ENCODE data around the gene TPO. TPM values are rescaled to one million over a fixed set of nuclear protein-coding genes. Genes with fewer than 3 reads are reported as not detected.
"Not testable (repeated sequence)": the region's sequence is repeated elsewhere in the genome, so short reads cannot be mapped to it uniquely, and the experiment has no call there.

TPO gene
- total RNA-seq, 1 donor from 2014 or later = not detected

- no peak for DNase-seq (ENCODE audit: low read depth in 2 of 2)
Measured at GRCh38 chr2:1405124-1405523, 8.1 kb upstream of the TPO start.

DNA sequence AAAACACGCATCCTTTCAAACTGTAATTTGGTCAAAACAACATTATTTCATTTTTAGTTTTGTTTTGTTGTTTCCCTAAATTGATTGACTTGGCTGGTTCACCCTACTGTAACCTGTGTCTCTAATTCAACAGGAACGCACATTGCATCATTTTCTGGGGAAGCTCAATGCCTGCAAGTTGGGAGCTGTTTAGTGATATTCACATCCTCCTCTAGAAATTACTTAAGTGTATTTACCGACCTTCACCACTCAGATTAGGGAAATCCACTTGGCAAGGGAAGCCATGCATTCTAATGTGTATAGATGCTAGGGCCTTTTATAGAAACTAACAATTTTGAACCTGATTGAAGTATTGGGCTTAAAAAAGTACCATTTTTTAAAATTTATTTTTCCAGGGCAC lies 7.3 kb upstream of the TPO start:
- no peak for DNase-seq (ENCODE audit: low read depth in 2 of 2)

- DNase-seq (ENCODE audit: low read depth in 2 of 2) = no peak
Measured at GRCh38 chr2:1406434-1406833, 6.8 kb upstream of the TPO start.

DNA sequence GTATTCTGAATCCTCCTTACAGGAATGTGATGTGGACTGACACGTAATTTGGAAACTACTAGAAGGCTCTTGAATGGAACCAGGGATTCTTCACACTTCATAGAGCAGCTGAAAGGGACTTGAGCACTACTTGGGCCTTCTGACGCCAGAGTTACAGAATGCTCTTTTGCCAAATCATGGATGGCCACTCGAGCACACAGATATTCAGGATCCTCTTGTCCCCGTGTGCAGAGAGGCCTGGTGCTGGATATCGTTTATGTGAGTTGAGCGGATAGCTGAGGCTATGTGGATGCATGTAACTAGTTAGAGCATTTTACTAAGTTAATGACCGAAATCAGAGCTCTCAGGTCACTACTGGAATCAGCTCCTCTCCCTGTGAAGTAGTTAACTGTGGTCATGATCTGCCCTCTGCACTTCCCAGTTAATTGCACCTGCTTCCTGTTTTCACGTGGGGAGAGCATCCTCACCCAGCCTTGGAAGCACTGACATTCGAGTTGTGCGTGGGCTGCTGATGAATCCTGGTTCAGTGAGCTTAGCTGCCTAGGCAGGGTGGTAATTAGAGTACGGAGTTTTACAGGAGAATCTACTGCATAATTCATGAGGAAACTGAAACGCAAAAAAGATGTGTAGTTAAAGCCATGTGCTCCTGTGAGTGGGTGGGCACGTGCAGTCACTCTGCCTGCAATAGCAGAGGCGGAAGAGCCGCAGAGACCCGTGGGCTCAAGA lies 5.2 kb upstream of the TPO start:
- DNase-seq (ENCODE audit: low read depth in 2 of 2) = no peak

DNA sequence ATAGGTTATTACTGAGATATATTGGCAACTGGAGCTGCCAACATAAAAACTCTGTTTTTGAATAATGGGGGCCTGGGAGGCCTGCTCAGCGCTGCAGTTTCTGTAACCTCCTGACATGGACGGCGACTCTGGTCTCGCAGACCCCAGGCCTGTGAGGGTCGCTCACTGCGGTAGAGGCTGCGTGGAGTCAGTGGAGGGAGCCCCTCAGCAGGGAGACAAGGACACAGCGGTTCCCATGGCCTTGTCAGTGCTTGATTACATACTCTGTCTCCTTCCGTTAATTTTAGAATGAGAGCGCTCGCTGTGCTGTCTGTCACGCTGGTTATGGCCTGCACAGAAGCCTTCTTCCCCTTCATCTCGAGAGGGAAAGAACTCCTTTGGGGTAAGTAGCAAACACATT lies 858 bp downstream of the TPO start:
- no peak for DNase-seq (ENCODE audit: low read depth in 2 of 2)

- not testable (repeated sequence) for DNase-seq (ENCODE audit: low read depth in 2 of 2)
Measured at GRCh38 chr2:1414901-1415300, 1.6 kb downstream of the TPO start.

- DNase-seq (ENCODE audit: low read depth in 2 of 2) = no peak
Measured at GRCh38 chr2:1415501-1415900, 2.2 kb downstream of the TPO start.

- no peak for DNase-seq (ENCODE audit: low read depth in 2 of 2)
Measured at GRCh38 chr2:1418566-1418965, 5.3 kb downstream of the TPO start.

DNA sequence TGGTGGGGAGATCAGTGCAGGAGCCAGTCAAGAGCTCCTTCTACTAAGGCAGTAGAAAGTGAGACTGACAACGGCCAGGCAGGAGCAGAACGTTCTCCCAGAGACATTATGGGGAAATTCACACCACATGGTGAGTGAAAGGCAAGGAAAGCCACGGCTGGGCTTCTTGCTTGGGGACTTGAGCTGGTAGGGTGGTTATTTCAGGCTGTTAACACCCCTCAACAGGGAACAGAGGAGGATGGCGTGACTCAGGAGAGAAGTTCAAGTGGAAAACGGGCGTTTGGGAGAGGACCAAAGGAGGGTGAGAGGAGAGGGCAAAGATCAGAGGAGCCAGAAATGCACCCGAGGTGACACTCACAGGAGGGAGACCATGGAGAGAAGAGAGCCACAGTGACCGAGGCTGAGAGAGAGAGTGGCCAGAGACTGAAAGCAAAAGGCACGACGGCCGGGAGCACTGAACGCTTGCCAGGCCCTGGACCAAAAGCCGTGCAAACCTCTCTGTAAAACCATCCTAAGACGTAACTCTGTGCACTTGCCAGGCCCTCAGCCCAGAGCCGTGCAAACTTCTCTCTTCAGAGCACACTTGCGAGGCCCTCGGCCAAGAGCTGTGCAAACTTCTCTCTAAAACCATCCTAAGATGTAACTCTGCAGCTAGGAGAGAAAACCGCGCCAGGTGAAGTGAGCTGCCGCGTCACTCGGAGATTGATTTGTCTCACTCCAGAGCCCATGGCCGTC lies 7.7 kb downstream of the TPO start:
- no peak for DNase-seq (ENCODE audit: low read depth in 2 of 2)

GRCh38 chr2:1421731-1422130 lies 8.5 kb downstream of the TPO start:
- DNase-seq (ENCODE audit: low read depth in 2 of 2) = no peak

DNA sequence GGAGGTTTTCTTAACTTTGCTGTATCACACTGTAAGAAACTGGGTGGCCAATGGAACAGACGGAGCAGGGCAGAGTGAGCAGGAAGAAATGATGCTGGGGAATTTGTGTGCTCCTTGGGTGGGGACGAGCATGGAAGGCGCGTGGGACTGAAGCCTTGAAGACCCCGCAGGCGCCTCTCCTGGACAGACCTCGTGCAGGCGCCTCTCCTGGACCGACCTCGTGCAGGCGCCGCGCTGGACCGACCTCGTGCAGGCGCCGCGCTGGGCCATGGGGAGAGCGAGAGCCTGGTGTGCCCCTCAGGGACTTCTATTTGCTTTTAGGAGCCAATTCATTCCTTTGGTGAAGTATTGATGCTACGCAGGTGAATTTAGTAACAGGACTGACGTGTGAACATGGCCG lies 8.9 kb downstream of the TPO start:
- no peak for DNase-seq (ENCODE audit: low read depth in 2 of 2)

GRCh38 chr2:1422716-1423285 lies 9.5 kb downstream of the TPO start:
- no peak for DNase-seq (ENCODE audit: low read depth in 2 of 2)

GRCh38 chr2:1427086-1427485 lies 13.8 kb downstream of the TPO start:
- DNase-seq (ENCODE audit: low read depth in 2 of 2) = no peak

DNA sequence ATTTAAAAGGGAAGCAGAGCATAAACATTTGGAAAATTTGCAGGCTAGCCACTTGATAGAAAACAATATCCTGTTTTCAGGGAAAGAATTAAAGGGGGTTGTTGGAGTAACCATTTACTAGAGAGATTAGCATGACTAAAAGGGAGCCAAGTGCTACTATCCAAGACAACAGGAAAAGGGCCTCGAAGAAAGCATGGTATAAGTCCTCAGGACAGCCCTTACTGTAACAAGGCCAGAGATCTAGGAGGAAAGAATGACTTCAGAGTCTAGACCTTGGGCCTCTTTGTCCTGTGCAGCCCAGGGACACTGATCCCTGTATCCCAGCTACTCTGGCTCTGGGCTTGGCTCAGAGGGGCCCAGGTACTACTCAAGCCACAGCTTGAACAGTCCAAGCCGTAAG lies 16.6 kb downstream of the TPO start:
- DNase-seq (ENCODE audit: low read depth in 2 of 2) = no peak

- no peak for DNase-seq (ENCODE audit: low read depth in 2 of 2)
Measured at GRCh38 chr2:1430491-1430890, 17.2 kb downstream of the TPO start.

DNA sequence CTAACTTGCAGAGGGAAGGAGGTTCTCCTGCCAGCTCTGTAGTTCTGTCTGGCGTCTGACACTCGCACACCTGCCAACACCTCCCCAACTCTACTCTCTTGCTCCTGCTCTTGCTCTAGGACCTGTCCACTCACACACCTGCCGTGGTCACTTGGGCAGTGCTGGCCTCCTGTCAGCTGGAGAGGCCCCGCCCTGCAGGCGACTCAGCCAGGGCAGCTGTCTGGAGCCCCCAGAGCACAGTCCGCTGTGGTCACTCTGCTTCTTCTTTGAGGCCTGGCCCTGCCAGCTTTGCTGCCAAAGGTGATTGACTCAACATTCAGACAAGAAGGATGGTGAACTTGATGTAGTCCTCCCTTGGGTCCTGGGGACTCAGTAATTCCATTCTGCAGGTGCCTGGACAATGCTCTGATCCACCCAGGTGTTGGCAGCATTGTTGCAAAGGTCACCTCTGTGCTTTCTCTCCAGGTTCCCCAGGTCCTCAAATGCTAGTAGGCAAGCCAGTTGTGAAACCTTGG lies 18.7 kb downstream of the TPO start:
- DNase-seq (ENCODE audit: low read depth in 2 of 2) = no peak

DNA sequence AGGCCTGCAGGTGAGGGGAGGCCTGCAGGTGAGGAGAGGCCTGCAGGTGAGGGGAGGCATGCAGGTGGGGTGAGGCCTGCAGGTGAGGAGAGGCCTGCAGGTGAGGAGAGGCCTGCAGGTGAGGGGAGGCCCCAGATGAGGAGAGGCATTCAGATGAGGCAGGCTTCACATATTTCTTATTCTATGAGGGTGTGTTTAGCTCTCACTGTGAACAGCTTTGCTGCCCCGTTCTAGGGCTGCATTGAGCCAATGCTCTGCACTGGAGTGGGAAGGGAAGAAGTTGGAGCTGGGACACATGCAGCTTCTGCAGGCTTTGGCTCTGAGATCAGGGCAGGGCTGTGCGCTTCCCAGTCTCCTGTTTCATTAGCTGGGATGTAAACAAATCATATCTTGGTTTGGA lies 19.5 kb downstream of the TPO start:
- DNase-seq (ENCODE audit: low read depth in 2 of 2) = no peak

GRCh38 chr2:1436369-1436768 lies 23.1 kb downstream of the TPO start:
- no peak for DNase-seq (ENCODE audit: low read depth in 2 of 2)

GRCh38 chr2:1437101-1437500 lies 23.8 kb downstream of the TPO start:
- DNase-seq (ENCODE audit: low read depth in 2 of 2) = no peak

DNA sequence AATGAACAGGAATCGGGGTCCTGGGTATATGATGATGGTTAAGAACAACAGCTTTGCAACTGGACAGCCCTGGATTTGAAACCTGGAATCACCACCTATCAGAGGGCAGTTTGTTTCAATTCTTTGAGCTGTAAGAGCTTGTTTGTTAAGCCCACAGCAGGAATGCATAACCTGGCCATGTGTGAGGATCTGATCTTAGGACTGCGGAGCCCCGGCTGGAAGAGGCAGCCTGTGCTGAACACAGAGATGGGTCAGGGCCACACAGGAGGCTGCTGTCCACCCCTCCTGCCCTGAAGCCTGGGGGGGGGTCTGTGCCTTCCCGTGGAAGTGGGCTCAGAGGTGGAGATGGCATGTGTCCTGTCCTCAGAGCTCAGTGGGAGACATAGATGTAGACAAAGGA lies 24.3 kb downstream of the TPO start:
- DNase-seq (ENCODE audit: low read depth in 2 of 2) = no peak

DNA sequence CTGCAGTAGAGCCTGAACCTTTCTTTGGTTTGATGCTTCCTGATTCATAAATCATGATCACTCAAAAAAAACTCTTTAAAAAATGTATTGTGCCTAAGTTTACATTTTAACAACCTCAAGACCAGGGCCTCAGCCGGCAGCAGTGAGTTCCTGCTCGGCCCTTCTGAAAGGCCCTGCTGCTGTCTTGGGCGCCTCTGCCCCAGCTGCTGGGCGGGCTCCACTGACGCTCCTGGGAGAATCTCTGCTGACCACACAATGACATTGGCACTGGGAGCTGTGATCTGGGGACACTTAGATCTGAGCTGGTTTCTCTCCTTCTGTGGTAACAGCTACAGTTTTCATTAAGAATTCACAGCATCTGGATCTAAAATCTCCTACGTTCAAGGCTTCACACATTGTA lies 25.7 kb downstream of the TPO start:
- no peak for DNase-seq (ENCODE audit: low read depth in 2 of 2)

- DNase-seq (ENCODE audit: low read depth in 2 of 2) = no peak
Measured at GRCh38 chr2:1440581-1440980, 27.3 kb downstream of the TPO start.

- DNase-seq (ENCODE audit: low read depth in 2 of 2) = no peak
Measured at GRCh38 chr2:1446301-1446700, 33.0 kb downstream of the TPO start.

Data from lung microvascular endothelial cell (primary cell).